Endothelial cell (in vitro differentiated cells): ENCODE measurements around the gene KDM8. TPM values are rescaled to one million over a fixed set of nuclear protein-coding genes. Genes with fewer than 3 reads are reported as not detected.

Experiments used
- DNase-seq: peaks from one replicate; pipeline ENCODE4 v3.0.0; 2021; ENCODE audit warnings: low spot score
- H3K27ac Mint-ChIP-seq: one replicate; pipeline ENCODE4 v1.8.0; 2021; ENCODE audit warnings: mixed read lengths, inconsistent platforms; ENCODE audit not compliant: unreplicated experiment
- H3K27me3 Mint-ChIP-seq: one replicate; pipeline ENCODE4 v1.8.0; 2021; ENCODE audit warnings: mild to moderate bottlenecking, moderate library complexity, mixed read lengths, inconsistent platforms; ENCODE audit not compliant: unreplicated experiment
- H3K36me3 Mint-ChIP-seq: one replicate; pipeline ENCODE4 v1.8.0; 2021; ENCODE audit warnings: mild to moderate bottlenecking, low read depth, mixed read lengths, inconsistent platforms; ENCODE audit not compliant: unreplicated experiment
- H3K4me1 Mint-ChIP-seq: one replicate; pipeline ENCODE4 v1.8.0; 2021; ENCODE audit warnings: mild to moderate bottlenecking, mixed read lengths, inconsistent platforms; ENCODE audit not compliant: unreplicated experiment
- H3K4me3 Mint-ChIP-seq: one replicate; pipeline ENCODE4 v1.8.0; 2021; ENCODE audit warnings: mild to moderate bottlenecking, mixed read lengths, inconsistent platforms; ENCODE audit not compliant: unreplicated experiment
- H3K9me3 Mint-ChIP-seq: one replicate; pipeline ENCODE4 v1.8.0; 2021; ENCODE audit warnings: mixed read lengths, inconsistent platforms; ENCODE audit not compliant: unreplicated experiment
- total RNA-seq: library from RNA; stranded (reverse); fragmentation: NEBNext Ultra II Directional; extraction: Animal tissue kit (Norgen Biotek cat#: 25700); gene quantifications from one replicate; pipeline ENCODE4 v1.2.1, GENCODE V29; 2021; ENCODE audit not compliant: unreplicated experiment
- TF ChIP-seq, protein P1 (sequence below): fragments of 200-600 bp; sonication (generic); IDR thresholded peaks from one replicate; pipeline ENCODE4 v1.5.0; 2021; ENCODE audit warnings: antibody characterized with exemption; ENCODE audit not compliant: unreplicated experiment

Gene KDM8
- total RNA-seq, 1 donor from 2014 or later, result 5.7 TPM

DNA sequence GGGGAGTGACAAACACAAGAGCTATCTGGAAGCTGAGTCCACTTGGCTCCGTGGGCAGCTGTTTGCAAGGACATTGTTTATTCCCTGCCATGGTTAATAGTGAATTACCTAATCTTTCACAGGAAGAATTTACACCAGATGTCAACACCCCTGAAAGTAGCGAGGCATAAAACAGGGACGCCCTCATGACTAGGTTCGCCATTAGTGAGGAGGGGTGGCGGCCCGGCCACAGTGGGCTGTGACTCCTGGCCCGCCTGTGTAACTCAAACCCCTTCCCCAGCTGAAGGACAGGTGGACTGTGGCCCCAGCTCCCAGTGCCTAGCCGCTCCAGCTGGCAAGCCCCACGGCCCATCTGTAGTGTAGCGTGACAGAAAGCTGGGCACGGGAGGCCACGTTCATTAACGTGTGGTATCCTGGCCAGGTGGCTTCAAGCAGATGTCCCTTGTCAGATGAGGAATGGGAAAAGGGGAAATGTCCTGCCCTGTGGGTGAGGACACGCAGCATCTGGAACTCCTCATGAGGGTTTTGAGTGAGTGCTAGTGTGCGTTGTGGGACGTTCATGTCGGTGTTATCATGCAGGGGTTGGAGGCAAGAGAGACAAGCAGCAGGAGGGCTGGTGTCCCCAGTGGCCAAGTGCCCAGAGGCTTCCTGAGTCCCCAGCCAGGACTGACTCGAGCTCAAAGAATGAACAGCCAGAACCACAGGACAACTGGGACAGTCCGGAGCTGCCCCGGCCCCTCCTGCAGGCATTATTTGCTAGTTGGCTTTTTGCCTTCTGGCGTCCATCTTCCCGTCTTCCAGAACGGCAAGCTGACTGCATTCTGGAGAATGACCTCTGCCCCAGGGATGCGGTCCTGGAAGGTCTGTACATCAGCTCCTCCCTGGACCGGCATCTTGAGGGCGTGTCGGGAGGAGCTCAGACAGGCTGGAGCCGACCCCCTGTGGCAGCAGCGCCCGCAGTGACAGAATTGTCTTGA is 19.2 kb downstream of the KDM8 start:
- Mint-ChIP-seq H3K9me3 (no peaks in the 10 kb centered on the region), H3K4me1 (no peaks in the 10 kb centered on the region), H3K27me3 (peaks cover 8% of the 10 kb centered on the region), H3K36me3 (peaks cover 4% of the 10 kb centered on the region), H3K4me3 (no peak overlapping the region), H3K27ac (no peak overlapping the region)
- DNase-seq, result no peak
- TF ChIP-seq, protein P1, sequence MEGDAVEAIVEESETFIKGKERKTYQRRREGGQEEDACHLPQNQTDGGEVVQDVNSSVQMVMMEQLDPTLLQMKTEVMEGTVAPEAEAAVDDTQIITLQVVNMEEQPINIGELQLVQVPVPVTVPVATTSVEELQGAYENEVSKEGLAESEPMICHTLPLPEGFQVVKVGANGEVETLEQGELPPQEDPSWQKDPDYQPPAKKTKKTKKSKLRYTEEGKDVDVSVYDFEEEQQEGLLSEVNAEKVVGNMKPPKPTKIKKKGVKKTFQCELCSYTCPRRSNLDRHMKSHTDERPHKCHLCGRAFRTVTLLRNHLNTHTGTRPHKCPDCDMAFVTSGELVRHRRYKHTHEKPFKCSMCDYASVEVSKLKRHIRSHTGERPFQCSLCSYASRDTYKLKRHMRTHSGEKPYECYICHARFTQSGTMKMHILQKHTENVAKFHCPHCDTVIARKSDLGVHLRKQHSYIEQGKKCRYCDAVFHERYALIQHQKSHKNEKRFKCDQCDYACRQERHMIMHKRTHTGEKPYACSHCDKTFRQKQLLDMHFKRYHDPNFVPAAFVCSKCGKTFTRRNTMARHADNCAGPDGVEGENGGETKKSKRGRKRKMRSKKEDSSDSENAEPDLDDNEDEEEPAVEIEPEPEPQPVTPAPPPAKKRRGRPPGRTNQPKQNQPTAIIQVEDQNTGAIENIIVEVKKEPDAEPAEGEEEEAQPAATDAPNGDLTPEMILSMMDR, result no peak

DNA sequence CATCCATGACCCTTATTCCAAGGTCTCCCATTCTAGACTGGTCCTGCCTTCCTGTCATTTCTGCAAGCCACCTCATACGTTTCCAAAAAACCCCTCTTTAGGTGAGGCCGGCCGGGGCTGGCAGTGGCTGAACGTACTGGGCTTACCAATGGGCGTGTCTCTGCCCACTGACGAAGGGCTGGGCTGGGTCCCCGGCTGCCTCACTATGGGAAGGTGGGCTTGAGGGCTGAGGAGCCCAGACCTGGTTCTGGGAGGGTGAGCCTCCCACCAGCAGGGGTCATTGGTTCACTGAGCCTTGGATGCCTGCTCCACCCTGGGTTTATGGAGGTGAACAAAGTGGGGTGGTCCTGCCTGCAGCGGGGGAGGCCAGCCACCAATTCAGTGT is 19.9 kb downstream of the KDM8 start:
- H3K27ac Mint-ChIP-seq, result no peak overlapping the region
- TF ChIP-seq, protein P1, result peak; percentile 13
- peaks cover 4% of the 10 kb centered on the region for H3K36me3 Mint-ChIP-seq
- H3K9me3 Mint-ChIP-seq, result no peaks in the 10 kb centered on the region
- no peak overlapping the region for H3K4me3 Mint-ChIP-seq
- no peak for DNase-seq
- H3K4me1 Mint-ChIP-seq, result no peaks in the 10 kb centered on the region
- peaks cover 8% of the 10 kb centered on the region for H3K27me3 Mint-ChIP-seq

DNA sequence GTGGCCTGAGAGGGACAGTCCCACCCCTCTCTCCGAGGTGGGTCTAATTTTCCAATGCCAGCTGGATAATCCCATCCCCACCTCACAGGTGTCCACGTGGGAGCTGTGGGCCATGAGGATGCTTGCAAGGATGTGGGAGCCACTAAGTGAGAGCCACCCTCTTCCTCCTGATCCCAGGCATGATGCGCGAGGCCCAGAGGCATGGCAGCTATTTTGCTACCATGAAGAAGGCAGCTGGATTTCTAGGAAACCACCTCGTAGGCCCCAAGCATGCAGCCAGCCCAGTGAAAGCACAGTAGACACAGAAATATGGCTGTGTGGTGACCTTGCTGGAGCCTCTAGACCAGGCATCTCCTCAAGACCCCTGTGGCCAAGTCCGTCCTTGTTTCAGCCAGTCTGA is 20.4 kb downstream of the KDM8 start:
- DNase-seq, result no peak
- peaks cover 4% of the 10 kb centered on the region for H3K36me3 Mint-ChIP-seq
- TF ChIP-seq, protein P1, result peak; percentile 4
- peaks cover 8% of the 10 kb centered on the region for H3K27me3 Mint-ChIP-seq
- no peaks in the 10 kb centered on the region for H3K4me1 Mint-ChIP-seq
- no peak overlapping the region for H3K4me3 Mint-ChIP-seq
- no peak overlapping the region for H3K27ac Mint-ChIP-seq
- no peaks in the 10 kb centered on the region for H3K9me3 Mint-ChIP-seq

DNA sequence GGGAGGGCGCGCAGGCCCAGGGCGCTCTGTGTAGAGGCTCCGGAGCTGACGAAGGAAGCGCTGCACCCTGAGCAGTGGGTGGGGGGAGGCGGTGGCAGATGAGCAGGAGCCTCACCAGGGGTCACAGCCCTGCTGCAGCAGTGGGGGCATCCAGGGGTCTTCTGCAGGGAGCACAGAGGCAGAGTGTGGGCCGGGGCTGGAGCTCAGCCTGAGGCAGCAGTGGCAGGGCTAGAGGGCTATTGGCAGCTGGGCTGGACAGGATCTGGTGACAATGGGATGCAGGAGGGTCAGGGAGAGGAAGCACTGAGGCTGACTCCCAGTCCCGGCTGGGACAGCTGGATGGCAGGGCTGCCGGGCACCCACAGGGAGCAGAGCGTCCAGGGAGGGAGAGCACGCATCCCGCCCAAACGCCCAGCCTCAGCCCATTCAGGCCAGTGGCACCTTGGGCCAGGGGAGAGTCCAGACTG is 21.0 kb downstream of the KDM8 start:
- no peak for DNase-seq
- TF ChIP-seq, protein P1, result no peak
- H3K9me3 Mint-ChIP-seq, result no peaks in the 10 kb centered on the region
- peaks cover 8% of the 10 kb centered on the region for H3K27me3 Mint-ChIP-seq
- no peak overlapping the region for H3K4me3 Mint-ChIP-seq
- H3K4me1 Mint-ChIP-seq, result peaks cover 4% of the 10 kb centered on the region
- H3K36me3 Mint-ChIP-seq, result peaks cover 4% of the 10 kb centered on the region
- H3K27ac Mint-ChIP-seq, result no peak overlapping the region

DNA sequence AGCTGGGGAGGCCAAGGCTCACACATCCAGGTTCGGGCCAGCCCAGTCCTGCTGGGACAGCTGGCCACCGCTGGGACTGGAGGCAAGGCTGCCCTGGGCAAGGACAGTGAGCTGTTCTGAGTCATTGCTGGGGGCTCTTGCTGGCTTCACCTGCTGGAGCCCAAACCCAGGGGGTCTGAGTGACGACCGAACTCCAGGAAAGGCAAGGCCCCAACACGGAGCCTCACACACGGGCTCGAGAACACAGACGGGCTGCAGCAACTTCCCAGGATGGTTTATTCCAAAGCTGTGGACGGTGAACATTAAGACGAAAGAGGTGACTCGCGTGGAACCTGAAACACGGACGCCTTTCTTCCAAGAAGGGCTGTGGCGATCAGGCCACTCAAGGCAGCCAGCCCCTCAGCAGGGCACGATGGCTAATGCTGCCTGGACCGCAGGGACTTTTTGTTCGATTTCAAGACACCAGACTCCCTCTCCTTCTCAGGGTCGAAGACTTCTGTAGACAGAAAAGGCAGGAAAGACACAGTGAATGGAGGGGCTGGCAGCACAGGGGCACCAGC is 21.5 kb downstream of the KDM8 start:
- no peaks in the 10 kb centered on the region for H3K9me3 Mint-ChIP-seq
- H3K27ac Mint-ChIP-seq, result no peak overlapping the region
- TF ChIP-seq, protein P1, result no peak
- peaks cover 4% of the 10 kb centered on the region for H3K36me3 Mint-ChIP-seq
- peaks cover 8% of the 10 kb centered on the region for H3K27me3 Mint-ChIP-seq
- DNase-seq, result no peak
- H3K4me1 Mint-ChIP-seq, result peaks cover 4% of the 10 kb centered on the region
- H3K4me3 Mint-ChIP-seq, result no peak overlapping the region
